GM12878 (cell line): ENCODE results near the gene NAP1L5. TPM values are rescaled to one million over a fixed set of nuclear protein-coding genes. Genes with fewer than 3 reads are reported as not detected.

Experiments used
- ATAC-seq: fragments of 200-7000 bp; cut with Tn5 transposase; 3 replicates; pipeline ENCODE4 v1.9.1; 2020; ENCODE audit warnings: mild to moderate bottlenecking, moderate library complexity
- BruUV-seq: library from RNA; stranded (reverse); fragments of 400-500 nt; replicated peaks from 2 replicates; lab custom pipeline; 2021; lab: Mats Ljungman, UMichigan
- CTCF ChIA-PET: fragments of 300-600 bp; sonication (Branson Sonifier 250); formaldehyde crosslinking; extraction: SDS; loops from one replicate; lab custom pipeline; 2021; ENCODE audit warnings: inconsistent platforms; lab: Yijun Ruan, JAX
- POLR2A ChIA-PET: fragments of 350-600 bp; formaldehyde crosslinking; extraction: SDS; loops from one replicate; lab custom pipeline; 2021; ENCODE audit warnings: inconsistent platforms; lab: Charles Lee
- RAD21 ChIA-PET: fragments of 300-600 bp; sonication (Branson Sonifier 250); formaldehyde crosslinking; loops from one replicate; lab custom pipeline; 2023; ENCODE audit warnings: antibody characterized with exemption; ENCODE audit not compliant: unreplicated experiment; lab: Charles Lee
- SMC1A ChIA-PET: fragments of 300-600 bp; sonication (Branson Sonifier 250); formaldehyde crosslinking; loops from one replicate; lab custom pipeline; 2023; ENCODE audit not compliant: unreplicated experiment, uncharacterized antibody; lab: Charles Lee
- DNase-seq: peaks from one replicate; pipeline ENCODE4 v3.0.0-alpha.2; 2011; ENCODE audit warnings: low read depth, low spot score
- FAIRE-seq: peaks from 3 replicates; lab custom pipeline; 2011; peaks lifted over from hg19 to GRCh38; lab: Jason Lieb, UNC
- H2AFZ ChIP-seq: 2 replicates; pipeline ENCODE4 v1.6.0; 2011; ENCODE audit warnings: low read depth, low read length, control low read depth; ENCODE audit not compliant: control insufficient read depth
- H3K27ac ChIP-seq: 2 replicates; pipeline ENCODE4 v1.5.1; 2011; ENCODE audit warnings: control low read depth; ENCODE audit not compliant: control insufficient read depth, insufficient read depth
- H3K27me3 ChIP-seq, 2 experiments: replicated peaks in 1 of 2; 2 replicates each; pipeline versions ENCODE4 v1.6.0 to v1.6.1; 2011; ENCODE audit warnings: low read length in 1 of 2; ENCODE audit not compliant: control insufficient read depth in 2 of 2, insufficient read depth in 2 of 2
- H3K36me3 ChIP-seq, 2 experiments: 2 replicates each; pipeline ENCODE4 v1.5.1; 2011; ENCODE audit warnings: low read length in 1 of 2; ENCODE audit not compliant: control insufficient read depth in 2 of 2, insufficient read depth in 2 of 2
- H3K4me1 ChIP-seq: 2 replicates; pipeline ENCODE4 v1.6.1; 2011; ENCODE audit warnings: mild to moderate bottlenecking, low read length, moderate library complexity, mixed read lengths; ENCODE audit not compliant: control insufficient read depth, insufficient read depth
- H3K4me2 ChIP-seq: 2 replicates; pipeline ENCODE4 v1.6.0; 2011; ENCODE audit warnings: control low read depth; ENCODE audit not compliant: control insufficient read depth, insufficient read depth
- H3K4me3 ChIP-seq: fragments of 200-600 bp; sonication (generic); 2 replicates; pipeline ENCODE4 v1.5.1; 2016
- H3K79me2 ChIP-seq: 2 replicates; pipeline ENCODE4 v1.6.0; 2011; ENCODE audit warnings: low read length; ENCODE audit not compliant: control insufficient read depth, insufficient read depth
- H3K9ac ChIP-seq: 2 replicates; pipeline ENCODE4 v1.8.0; 2011; ENCODE audit warnings: low read length, control low read depth, mixed read lengths; ENCODE audit not compliant: control insufficient read depth, insufficient read depth
- H3K9me3 ChIP-seq: replicated peaks from 3 replicates; pipeline ENCODE4 v1.5.1; 2011; ENCODE audit warnings: mild to moderate bottlenecking, low read length; ENCODE audit not compliant: control insufficient read depth, insufficient read depth
- H4K20me1 ChIP-seq: 2 replicates; pipeline ENCODE4 v1.6.0; 2011; ENCODE audit not compliant: control insufficient read depth, insufficient read depth
- BHLHE40 ChIP-seq, 2 experiments: fragments of 450-650 bp in 1 of 2; IDR thresholded peaks; 2 replicates each; pipeline ENCODE4 v1.6.1; 2011 to 2017; ENCODE audit warnings: low read depth in 2 of 2, borderline replicate concordance in 1 of 2, improper control_type of control experiment in 1 of 2, low read length in 1 of 2, mild to moderate bottlenecking in 1 of 2
- BRCA1 ChIP-seq: IDR thresholded peaks from 2 replicates; pipeline ENCODE4 v1.6.1; 2011; ENCODE audit warnings: low read depth, low read length, improper control_type of control experiment
- GABPA ChIP-seq: IDR thresholded peaks from 2 replicates; pipeline ENCODE4 v1.6.1; 2014; ENCODE audit warnings: antibody characterized with exemption, low read depth, mild to moderate bottlenecking, inconsistent platforms
- IRF4 ChIP-seq: IDR thresholded peaks from 2 replicates; pipeline ENCODE4 v1.6.1; 2011; ENCODE audit warnings: low read depth, low read length
- MXI1 ChIP-seq: fragments of 150-350 bp; IDR thresholded peaks from 2 replicates; pipeline ENCODE4 v1.6.1; 2011; ENCODE audit warnings: low read depth, mild to moderate bottlenecking, inconsistent platforms, low read length, improper control_type of control experiment
- RBBP5 ChIP-seq: fragments of 200-600 bp; sonication (generic); conservative IDR thresholded peaks from 2 replicates; pipeline ENCODE4 v1.6.1; 2016
- RUNX3 ChIP-seq: IDR thresholded peaks from 2 replicates; pipeline ENCODE4 v1.6.1; 2012; ENCODE audit warnings: low read length, inconsistent platforms
- ZNF384 ChIP-seq: IDR thresholded peaks from 2 replicates; pipeline ENCODE4 v1.6.1; 2012; ENCODE audit warnings: low read depth, mild to moderate bottlenecking, low read length, improper control_type of control experiment, borderline replicate concordance
- WGBS: methylation state at CpG from one replicate; pipeline ENCODE4 v1.1.6; 2016; ENCODE audit warnings: low lambda C conversion rate; ENCODE audit not compliant: insufficient replicate concordance, insufficient coverage; ENCODE audit errors: missing lambda C conversion rate; 5-methylcytosine and 5-hydroxymethylcytosine counted together
- in situ Hi-C: fragments of 300-500 bp; cut with MboI; formaldehyde crosslinking; loops from 9 replicates; pipeline ENCODE4 v1.14.3; 2018; ENCODE audit warnings: mixed read lengths
- intact Hi-C: fragments of 100-400 bp; cut with micrococcal nuclease; formaldehyde crosslinking; loops from one replicate; pipeline ENCODE4 v1.14.2; 2022; ENCODE audit not compliant: unreplicated experiment
- polyA plus RNA-seq, 11 experiments: library from polyadenylated mRNA; depleted of rRNA in 4 of 11; unstranded in 6 of 11; stranded (reverse) in 5 of 11; fragments of >200 nt; fragmentation: Nextera tagmentation in 4 of 11; fragmentation: Illumina TruSeq in 1 of 11; extraction: Ambion mirVana in 4 of 11; extraction: Trizol in 1 of 11; gene quantifications; 1 replicate in 1 of 11; 2 replicates in 10 of 11; pipeline versions ENCODE4 v1.2.1 to v1.2.3, GENCODE V29; 2011 to 2016; ENCODE audit warnings: inconsistent platforms in 2 of 11, missing spikeins in 2 of 11, low read depth in 1 of 11
- total RNA-seq, 4 experiments: library from RNA; depleted of rRNA in 3 of 4; stranded (reverse); fragments of >200 nt in 3 of 4; fragmentation: Illumina TruSeq in 1 of 4; extraction: Trizol in 1 of 4; gene quantifications; 2 replicates each; pipeline versions ENCODE4 v1.2.1 to v1.2.3, GENCODE V29; 2013 to 2021
- TF ChIP-seq, protein P1 (sequence below): fragments of 450-650 bp; IDR thresholded peaks from 2 replicates; pipeline ENCODE4 v1.6.1; 2017; ENCODE audit warnings: mild to moderate bottlenecking, moderate library complexity
- TF ChIP-seq, protein P2 (sequence below): fragments of 450-650 bp; IDR thresholded peaks from 2 replicates; pipeline ENCODE4 v1.6.1; 2017; ENCODE audit warnings: mild to moderate bottlenecking, low read depth, inconsistent platforms; ENCODE audit not compliant: poor library complexity, severe bottlenecking

The NAP1L5 gene
- total and polyA plus RNA-seq, 10 of the 15 experiments (the other 5 are each of a cell fraction or from before 2014, with no cell fraction given): 2.1 to 5.3 (median 3.7) TPM

GRCh38 chr4:88722276-88722780 lies 24.7 kb upstream of the NAP1L5 start (continued):
- TF ChIP-seq BHLHE40 (IDR thresholded peaks at IDR 0.05; ENCODE audit: borderline replicate concordance in 1 of 2, low read depth in 2 of 2, low read length in 1 of 2) (no peak), BRCA1 (no peak)

GRCh38 chr4:88720451-88721428 lies 23.1 kb upstream of the NAP1L5 start:
- intact Hi-C loops (no loop called here), in situ Hi-C loops (no loop called here)
- ChIA-PET POLR2A (no interaction called here), RAD21 (no interaction called here), SMC1A (no interaction called here), CTCF (no interaction called here)
- DNase-seq: no peak
- no TSS peak for BruUV-seq
- Histone ChIP-seq H2AFZ (no peak overlapping the region), H3K4me1 (no peaks in the 10 kb centered on the region), H3K9me3 (peaks cover 3% of the 10 kb centered on the region; the same call in 2 of the 3 replicates), H4K20me1 (no peaks in the 10 kb centered on the region), H3K27ac (no peak overlapping the region), H3K4me2 (no peak overlapping the region), H3K27me3 (no peaks in the 10 kb centered on the region), H3K9ac (no peak overlapping the region), H3K36me3 (no peaks in the 10 kb centered on the region), H3K4me3 (no peak overlapping the region), H3K79me2 (no peaks in the 10 kb centered on the region)
- ATAC-seq: no peak
- 81% methylated on average over 10 of the region's 10 CpGs for WGBS
- TF ChIP-seq IRF4 (no peak), RBBP5 (no peak), MXI1 (no peak), RUNX3 (no peak), GABPA (no peak), ZNF384 (no peak)
- TF ChIP-seq, protein P1, sequence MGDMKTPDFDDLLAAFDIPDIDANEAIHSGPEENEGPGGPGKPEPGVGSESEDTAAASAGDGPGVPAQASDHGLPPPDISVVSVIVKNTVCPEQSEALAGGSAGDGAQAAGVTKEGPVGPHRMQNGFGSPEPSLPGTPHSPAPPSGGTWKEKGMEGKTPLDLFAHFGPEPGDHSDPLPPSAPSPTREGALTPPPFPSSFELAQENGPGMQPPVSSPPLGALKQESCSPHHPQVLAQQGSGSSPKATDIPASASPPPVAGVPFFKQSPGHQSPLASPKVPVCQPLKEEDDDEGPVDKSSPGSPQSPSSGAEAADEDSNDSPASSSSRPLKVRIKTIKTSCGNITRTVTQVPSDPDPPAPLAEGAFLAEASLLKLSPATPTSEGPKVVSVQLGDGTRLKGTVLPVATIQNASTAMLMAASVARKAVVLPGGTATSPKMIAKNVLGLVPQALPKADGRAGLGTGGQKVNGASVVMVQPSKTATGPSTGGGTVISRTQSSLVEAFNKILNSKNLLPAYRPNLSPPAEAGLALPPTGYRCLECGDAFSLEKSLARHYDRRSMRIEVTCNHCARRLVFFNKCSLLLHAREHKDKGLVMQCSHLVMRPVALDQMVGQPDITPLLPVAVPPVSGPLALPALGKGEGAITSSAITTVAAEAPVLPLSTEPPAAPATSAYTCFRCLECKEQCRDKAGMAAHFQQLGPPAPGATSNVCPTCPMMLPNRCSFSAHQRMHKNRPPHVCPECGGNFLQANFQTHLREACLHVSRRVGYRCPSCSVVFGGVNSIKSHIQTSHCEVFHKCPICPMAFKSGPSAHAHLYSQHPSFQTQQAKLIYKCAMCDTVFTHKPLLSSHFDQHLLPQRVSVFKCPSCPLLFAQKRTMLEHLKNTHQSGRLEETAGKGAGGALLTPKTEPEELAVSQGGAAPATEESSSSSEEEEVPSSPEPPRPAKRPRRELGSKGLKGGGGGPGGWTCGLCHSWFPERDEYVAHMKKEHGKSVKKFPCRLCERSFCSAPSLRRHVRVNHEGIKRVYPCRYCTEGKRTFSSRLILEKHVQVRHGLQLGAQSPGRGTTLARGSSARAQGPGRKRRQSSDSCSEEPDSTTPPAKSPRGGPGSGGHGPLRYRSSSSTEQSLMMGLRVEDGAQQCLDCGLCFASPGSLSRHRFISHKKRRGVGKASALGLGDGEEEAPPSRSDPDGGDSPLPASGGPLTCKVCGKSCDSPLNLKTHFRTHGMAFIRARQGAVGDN: no peak
- TF ChIP-seq, protein P2, sequence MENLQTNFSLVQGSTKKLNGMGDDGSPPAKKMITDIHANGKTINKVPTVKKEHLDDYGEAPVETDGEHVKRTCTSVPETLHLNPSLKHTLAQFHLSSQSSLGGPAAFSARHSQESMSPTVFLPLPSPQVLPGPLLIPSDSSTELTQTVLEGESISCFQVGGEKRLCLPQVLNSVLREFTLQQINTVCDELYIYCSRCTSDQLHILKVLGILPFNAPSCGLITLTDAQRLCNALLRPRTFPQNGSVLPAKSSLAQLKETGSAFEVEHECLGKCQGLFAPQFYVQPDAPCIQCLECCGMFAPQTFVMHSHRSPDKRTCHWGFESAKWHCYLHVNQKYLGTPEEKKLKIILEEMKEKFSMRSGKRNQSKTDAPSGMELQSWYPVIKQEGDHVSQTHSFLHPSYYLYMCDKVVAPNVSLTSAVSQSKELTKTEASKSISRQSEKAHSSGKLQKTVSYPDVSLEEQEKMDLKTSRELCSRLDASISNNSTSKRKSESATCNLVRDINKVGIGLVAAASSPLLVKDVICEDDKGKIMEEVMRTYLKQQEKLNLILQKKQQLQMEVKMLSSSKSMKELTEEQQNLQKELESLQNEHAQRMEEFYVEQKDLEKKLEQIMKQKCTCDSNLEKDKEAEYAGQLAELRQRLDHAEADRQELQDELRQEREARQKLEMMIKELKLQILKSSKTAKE: no peak
- FAIRE-seq: no peak
